ENCODE measurements around the gene SRI.

DNA sequence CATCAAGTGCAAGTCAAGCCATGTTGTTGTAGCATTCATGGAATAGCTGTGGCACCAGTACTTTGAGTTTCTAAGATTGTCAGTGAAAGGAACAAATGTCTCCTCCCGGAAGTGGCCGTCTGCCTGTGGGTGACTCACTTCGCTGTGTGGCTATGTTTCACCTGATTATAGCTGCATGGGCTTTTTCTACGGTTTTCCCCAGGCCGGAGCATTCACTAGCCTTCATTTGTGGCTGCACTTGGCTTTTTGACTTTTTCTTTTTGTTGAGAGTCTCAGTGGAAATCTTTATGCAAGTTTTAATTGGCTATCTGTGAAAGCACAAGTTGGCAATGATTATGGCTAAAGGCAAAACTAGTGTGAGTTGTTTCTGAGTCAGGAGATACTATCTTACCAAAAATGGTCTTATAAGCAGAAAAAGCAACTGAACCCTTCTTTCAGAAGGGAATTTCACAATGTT, 35.0 kb downstream of the SRI start:
- TF ChIP-seq CTCF (IDR thresholded peaks at IDR 0.05 in 4 of 5, conservative IDR thresholded peaks at IDR 0.05 in 1 of 5) (no peak), POLR2A (IDR thresholded peaks at IDR 0.05) (no peak)

All from gastrocnemius medialis (tissue), 4 donors.